ENCODE data around the gene ANO5. TPM values are rescaled to one million over a fixed set of nuclear protein-coding genes. Genes with fewer than 3 reads are reported as not detected.

Gene ANO5
- total RNA-seq, 4 donors from 2014 or later = 1.7 to 11.9 (median 3.2) TPM

GRCh38 chr11:22203281-22203680 is 10.4 kb downstream of the ANO5 start:
- no peak for TF ChIP-seq CTCF (IDR thresholded peaks at IDR 0.05; ENCODE audit: low read depth)

GRCh38 chr11:22207162-22207561 is 14.3 kb downstream of the ANO5 start:
- no peak for TF ChIP-seq CTCF (IDR thresholded peaks at IDR 0.05; ENCODE audit: low read depth)

- TF ChIP-seq CTCF (IDR thresholded peaks at IDR 0.05; ENCODE audit: low read depth) = no peak
These were observed 15.4 kb downstream of the ANO5 start for GRCh38 chr11:22208151-22208858.

- TF ChIP-seq CTCF (IDR thresholded peaks at IDR 0.05; ENCODE audit: low read depth) = no peak
These were observed 24.1 kb downstream of the ANO5 start for GRCh38 chr11:22216940-22217339.

GRCh38 chr11:22221143-22221542 is 28.3 kb downstream of the ANO5 start:
- no peak for TF ChIP-seq CTCF (IDR thresholded peaks at IDR 0.05; ENCODE audit: low read depth)

GRCh38 chr11:22225190-22225589 is 32.3 kb downstream of the ANO5 start:
- no peak for TF ChIP-seq CTCF (IDR thresholded peaks at IDR 0.05; ENCODE audit: low read depth)

GRCh38 chr11:22234743-22235142 is 41.9 kb downstream of the ANO5 start:
- TF ChIP-seq CTCF (IDR thresholded peaks at IDR 0.05; ENCODE audit: low read depth) = no peak
